ENCODE results near the gene GFRA1.

GRCh38 chr10:116088985-116089384 lies 184.0 kb downstream of the GFRA1 start:
- no peak for TF ChIP-seq CTCF (conservative IDR thresholded peaks at IDR 0.05; ENCODE audit: low read length)
- no peak for TF ChIP-seq EZH2phosphoT487 (IDR thresholded peaks at IDR 0.05; ENCODE audit: borderline replicate concordance, low read depth, low read length)
